Measurements from ENCODE around the gene TBX10.
"Not testable (repeated sequence)": the region's sequence is repeated elsewhere in the genome, so short reads cannot be mapped to it uniquely, and the experiment has no call there.

Gene TBX10

GRCh38 chr11:67639438-67639859 is at the start of gene TBX10:
Gene TBX10 (minus strand): TSS chr11:67639763. CDS start chr11:67639472, 291 bp downstream.
- no peak for TF ChIP-seq CTCF (IDR thresholded peaks at IDR 0.05; ENCODE audit: insufficient read depth, low read length, missing control alignments)
- ChIA-PET CTCF (interaction anchor here (0.7 to 1.8 kb wide), 3 partner anchors 9 to 22 kb away, joined by 3 to 11 read pairs (median 9); partner anchors contain the start of gene NUDT8), POLR2A (no interaction called here)

GRCh38 chr11:67689178-67689577 is 49.6 kb upstream of the TBX10 start:
- CTCF ChIA-PET: no interaction called here

More at GRCh38 chr11:67639438-67639859, at the start of gene TBX10:
- no peak within 1 kb of the TSS for H3K4me3 ChIP-seq (ENCODE audit: low read depth, low read length)
- no peak for DNase-seq (ENCODE audit: low read depth, low spot score)

DNA sequence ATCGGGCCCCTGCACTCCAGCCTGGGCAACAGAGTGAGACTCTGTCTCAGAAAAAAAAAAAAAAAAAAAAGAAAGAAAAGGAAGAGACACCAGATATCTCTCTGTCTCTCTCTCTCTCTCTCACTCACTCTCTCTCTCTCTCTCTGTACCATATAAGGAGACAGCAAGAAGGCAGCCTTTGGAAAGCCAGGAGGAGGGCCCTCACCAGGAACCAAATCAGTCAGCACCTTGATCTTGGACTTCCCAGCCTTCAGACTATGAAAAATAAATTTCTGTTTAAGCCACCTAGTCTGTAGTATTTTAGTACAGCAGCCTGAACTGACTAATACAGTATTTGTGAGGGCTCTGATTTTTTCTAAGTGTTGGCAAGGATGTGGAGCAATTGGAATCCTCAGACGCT is 48.4 kb upstream of the TBX10 start:
- TF ChIP-seq CTCF (IDR thresholded peaks at IDR 0.05; ENCODE audit: insufficient read depth, low read length, missing control alignments): no peak
- ChIA-PET POLR2A (no interaction called here), CTCF (no interaction called here)
- H3K4me3 ChIP-seq (ENCODE audit: low read depth, low read length): no peak overlapping the region
- DNase-seq (ENCODE audit: low read depth, low spot score): no peak

More at GRCh38 chr11:67689178-67689577, 49.6 kb upstream of the TBX10 start:
- DNase-seq (ENCODE audit: low read depth, low spot score): no peak
- H3K4me3 ChIP-seq (ENCODE audit: low read depth, low read length): no peak overlapping the region
- POLR2A ChIA-PET: no interaction called here
- no peak for TF ChIP-seq CTCF (IDR thresholded peaks at IDR 0.05; ENCODE audit: insufficient read depth, low read length, missing control alignments)

DNA sequence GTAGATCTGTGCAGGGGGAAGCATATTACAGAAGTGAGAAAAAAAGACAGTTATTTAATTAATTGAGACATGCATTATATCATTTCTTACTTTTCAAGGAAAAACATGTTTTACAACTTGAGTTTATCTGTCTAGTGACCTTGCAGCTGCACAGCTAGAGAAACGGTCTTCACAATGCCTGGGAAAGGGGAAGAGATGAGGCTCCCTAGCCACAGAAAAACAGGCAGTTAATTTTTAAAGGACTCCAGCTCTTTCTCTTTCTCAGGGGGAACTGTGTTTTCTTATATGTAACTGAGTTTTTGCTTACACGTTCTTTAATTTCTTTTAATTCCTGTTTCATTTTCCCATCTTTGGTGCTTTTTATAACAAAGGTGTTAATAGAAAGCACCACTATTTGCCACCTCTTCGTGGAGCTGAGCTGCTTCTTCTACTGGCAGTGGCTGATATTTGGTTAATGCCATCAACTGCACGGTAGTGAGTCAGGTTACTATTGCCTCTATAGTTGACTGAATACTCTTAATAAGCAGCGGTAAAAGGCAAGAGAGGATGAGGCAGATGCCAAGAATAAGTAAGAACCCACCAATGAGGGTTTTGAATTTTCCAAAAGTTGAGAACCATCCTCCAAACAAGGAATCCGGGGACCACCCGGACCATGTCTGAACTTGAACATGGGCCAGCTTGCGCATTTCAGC is 46.2 kb upstream of the TBX10 start:
- DNase-seq (ENCODE audit: low read depth, low spot score); CTCF ChIA-PET; H3K4me3 ChIP-seq (ENCODE audit: low read depth, low read length); POLR2A ChIA-PET: not testable (repeated sequence)

- DNase-seq (ENCODE audit: low read depth, low spot score); H3K4me3 ChIP-seq (ENCODE audit: low read depth, low read length); CTCF ChIA-PET; POLR2A ChIA-PET: not testable (repeated sequence)
Measured at GRCh38 chr11:67682126-67683034, 42.8 kb upstream of the TBX10 start.

DNA sequence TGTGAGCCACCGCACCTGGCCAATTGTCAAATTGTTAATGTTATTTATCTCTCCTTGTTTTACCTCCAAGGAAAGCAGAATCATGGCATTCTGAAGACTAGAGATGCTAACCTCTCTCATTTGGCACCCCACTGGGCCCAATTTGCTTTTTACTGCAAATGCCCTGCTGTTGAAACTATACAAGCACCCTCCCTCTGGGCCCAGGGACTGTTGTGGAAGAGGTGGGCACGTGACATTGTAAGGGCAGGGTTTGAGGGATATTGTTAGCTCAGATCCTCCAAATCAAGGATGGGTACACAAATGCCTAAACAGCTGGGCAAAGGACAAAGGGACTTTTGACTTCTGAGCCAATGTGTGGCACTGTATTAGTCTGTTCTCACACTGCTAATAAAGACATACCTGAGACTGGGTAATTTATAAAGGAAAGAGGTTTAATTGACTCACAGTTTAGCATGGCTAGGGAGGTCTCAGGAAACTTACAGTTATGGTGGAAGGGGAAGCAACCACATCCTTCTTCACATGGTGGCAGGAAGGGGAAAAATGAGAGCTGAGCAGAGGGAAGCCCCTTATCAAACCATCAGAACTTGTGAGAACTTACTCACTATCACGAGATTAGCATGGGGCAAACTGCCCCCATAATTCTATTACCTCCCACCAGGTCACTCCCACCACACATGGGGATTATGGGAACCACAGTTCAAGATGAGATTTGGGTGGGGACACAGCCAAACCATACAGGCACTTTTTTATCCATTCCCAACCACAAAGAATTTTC is 41.3 kb upstream of the TBX10 start:
- DNase-seq (ENCODE audit: low read depth, low spot score): no peak
- H3K4me3 ChIP-seq (ENCODE audit: low read depth, low read length): no peak overlapping the region
- CTCF ChIA-PET: interaction anchor here (1.0 kb wide), 1 partner anchor 10 kb away, joined by 3 read pairs; no protein-coding TSS in a partner anchor
- POLR2A ChIA-PET: no interaction called here
- no peak for TF ChIP-seq CTCF (IDR thresholded peaks at IDR 0.05; ENCODE audit: insufficient read depth, low read length, missing control alignments)

Data from AG04449 (cell line).